Measurements from ENCODE around the gene MESP2.

- TF ChIP-seq, protein P1, sequence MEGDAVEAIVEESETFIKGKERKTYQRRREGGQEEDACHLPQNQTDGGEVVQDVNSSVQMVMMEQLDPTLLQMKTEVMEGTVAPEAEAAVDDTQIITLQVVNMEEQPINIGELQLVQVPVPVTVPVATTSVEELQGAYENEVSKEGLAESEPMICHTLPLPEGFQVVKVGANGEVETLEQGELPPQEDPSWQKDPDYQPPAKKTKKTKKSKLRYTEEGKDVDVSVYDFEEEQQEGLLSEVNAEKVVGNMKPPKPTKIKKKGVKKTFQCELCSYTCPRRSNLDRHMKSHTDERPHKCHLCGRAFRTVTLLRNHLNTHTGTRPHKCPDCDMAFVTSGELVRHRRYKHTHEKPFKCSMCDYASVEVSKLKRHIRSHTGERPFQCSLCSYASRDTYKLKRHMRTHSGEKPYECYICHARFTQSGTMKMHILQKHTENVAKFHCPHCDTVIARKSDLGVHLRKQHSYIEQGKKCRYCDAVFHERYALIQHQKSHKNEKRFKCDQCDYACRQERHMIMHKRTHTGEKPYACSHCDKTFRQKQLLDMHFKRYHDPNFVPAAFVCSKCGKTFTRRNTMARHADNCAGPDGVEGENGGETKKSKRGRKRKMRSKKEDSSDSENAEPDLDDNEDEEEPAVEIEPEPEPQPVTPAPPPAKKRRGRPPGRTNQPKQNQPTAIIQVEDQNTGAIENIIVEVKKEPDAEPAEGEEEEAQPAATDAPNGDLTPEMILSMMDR (IDR thresholded peaks at IDR 0.05), result no peak
- TF ChIP-seq POLR2A (IDR thresholded peaks at IDR 0.05), result no peak
These were observed 40.4 kb upstream of the MESP2 start for GRCh38 chr15:89735773-89736172.
